Smooth muscle cell (in vitro differentiated cells): ENCODE measurements around the gene ELP4. TPM values are rescaled to one million over a fixed set of nuclear protein-coding genes. Genes with fewer than 3 reads are reported as not detected.
"Not testable (repeated sequence)": the region's sequence is repeated elsewhere in the genome, so short reads cannot be mapped to it uniquely, and the experiment has no call there.

Source experiments
- DNase-seq: peaks from one replicate; lab custom pipeline; 2025; ENCODE audit not compliant: unreplicated experiment; lab: John Stamatoyannopoulos, UW
- H2AFZ ChIP-seq: fragments of 200-600 bp; sonication (generic); 2 replicates; pipeline ENCODE4 v1.6.0; 2016; ENCODE audit warnings: antibody characterized with exemption, low read depth, mild to moderate bottlenecking
- H3F3A ChIP-seq: fragments of 200-600 bp; sonication (generic); 2 replicates; pipeline ENCODE4 v1.6.0; 2017; ENCODE audit warnings: antibody characterized with exemption, low read depth
- H3K27ac ChIP-seq: fragments of 200-600 bp; sonication (generic); 2 replicates; pipeline ENCODE4 v1.5.1; 2016; ENCODE audit warnings: low read depth, mild to moderate bottlenecking
- H3K27me3 ChIP-seq: fragments of 200-600 bp; sonication (generic); 2 replicates; pipeline ENCODE4 v1.6.1; 2016; ENCODE audit warnings: low read depth, mild to moderate bottlenecking
- H3K36me3 ChIP-seq: fragments of 200-600 bp; sonication (generic); 2 replicates; pipeline ENCODE4 v1.5.1; 2016; ENCODE audit warnings: low read depth
- H3K4me1 ChIP-seq: fragments of 200-600 bp; sonication (generic); 2 replicates; pipeline ENCODE4 v1.5.1; 2016; ENCODE audit warnings: low read depth
- H3K4me2 ChIP-seq: fragments of 200-600 bp; sonication (generic); 2 replicates; pipeline ENCODE4 v1.6.0; 2016; ENCODE audit warnings: mild to moderate bottlenecking
- H3K4me3 ChIP-seq: fragments of 200-600 bp; sonication (generic); 2 replicates; pipeline ENCODE4 v1.5.1; 2016; ENCODE audit warnings: mild to moderate bottlenecking
- H3K79me2 ChIP-seq: fragments of 200-600 bp; sonication (generic); 2 replicates; pipeline ENCODE4 v1.6.0; 2016; ENCODE audit warnings: low read depth, mild to moderate bottlenecking
- H3K9ac ChIP-seq: fragments of 200-600 bp; sonication (generic); 2 replicates; pipeline ENCODE4 v1.6.0; 2016; ENCODE audit warnings: low read depth
- H3K9me3 ChIP-seq: fragments of 200-600 bp; sonication (generic); replicated peaks from 2 replicates; pipeline ENCODE4 v1.5.1; 2016; ENCODE audit warnings: low read depth
- H4K20me1 ChIP-seq: fragments of 200-600 bp; sonication (generic); 2 replicates; pipeline ENCODE4 v1.6.0; 2016; ENCODE audit warnings: low read depth
- WGBS: methylation state at CpG from one replicate; pipeline ENCODE4 v1.1.7; 2016; ENCODE audit warnings: low lambda C conversion rate; 5-methylcytosine and 5-hydroxymethylcytosine counted together
- polyA plus RNA-seq: library from polyadenylated mRNA; unstranded; fragments of >200 nt; fragmentation: Nextera tagmentation; extraction: Ambion mirVana; gene quantifications from 2 replicates; pipeline ENCODE4 v1.2.1, GENCODE V29; 2016
- total RNA-seq: library from RNA; depleted of rRNA; stranded (reverse); fragments of >200 nt; gene quantifications from 2 replicates; pipeline ENCODE4 v1.2.3, GENCODE V29; 2014
- TF ChIP-seq, protein P1 (sequence below): fragments of 200-600 bp; sonication (generic); IDR thresholded peaks from 2 replicates; pipeline ENCODE4 v1.5.1; 2017; ENCODE audit warnings: borderline replicate concordance, mild to moderate bottlenecking, antibody characterized with exemption; ENCODE audit not compliant: insufficient read depth, poor library complexity, severe bottlenecking

The ELP4 gene
- total and polyA plus RNA-seq, 2 experiments from 2014 or later, result 19.5 to 28.4 TPM

DNA sequence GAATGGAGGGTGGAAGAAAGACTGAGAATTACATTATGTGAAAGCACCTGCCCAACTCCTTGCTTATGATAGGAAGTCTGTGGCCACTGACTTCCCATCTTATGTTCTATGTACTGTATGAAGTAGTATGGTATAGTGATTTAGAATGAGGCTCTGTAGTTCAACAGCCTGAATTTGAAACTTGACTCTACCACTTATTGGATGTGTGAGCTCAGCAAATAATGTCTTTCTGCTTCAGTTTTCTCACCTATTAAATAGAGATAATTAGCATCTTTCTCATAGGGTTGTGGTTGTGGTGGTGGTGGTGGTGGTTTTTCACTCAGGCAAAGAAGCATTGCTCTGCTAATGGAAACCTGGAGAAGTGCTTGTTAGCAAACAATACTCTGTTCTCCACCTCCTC lies 180.0 kb downstream of the ELP4 start:
- Histone ChIP-seq H3K36me3 (no peaks in the 10 kb centered on the region), H3K9ac (no peak overlapping the region), H3K27me3 (no peaks in the 10 kb centered on the region), H3K9me3 (no peaks in the 10 kb centered on the region), H3K4me2 (no peak overlapping the region), H3K4me3 (no peak overlapping the region), H3K4me1 (no peaks in the 10 kb centered on the region), H3F3A (no peaks in the 10 kb centered on the region), H2AFZ (no peak overlapping the region), H3K79me2 (no peaks in the 10 kb centered on the region), H4K20me1 (no peaks in the 10 kb centered on the region), H3K27ac (no peak overlapping the region)
- TF ChIP-seq, protein P1, sequence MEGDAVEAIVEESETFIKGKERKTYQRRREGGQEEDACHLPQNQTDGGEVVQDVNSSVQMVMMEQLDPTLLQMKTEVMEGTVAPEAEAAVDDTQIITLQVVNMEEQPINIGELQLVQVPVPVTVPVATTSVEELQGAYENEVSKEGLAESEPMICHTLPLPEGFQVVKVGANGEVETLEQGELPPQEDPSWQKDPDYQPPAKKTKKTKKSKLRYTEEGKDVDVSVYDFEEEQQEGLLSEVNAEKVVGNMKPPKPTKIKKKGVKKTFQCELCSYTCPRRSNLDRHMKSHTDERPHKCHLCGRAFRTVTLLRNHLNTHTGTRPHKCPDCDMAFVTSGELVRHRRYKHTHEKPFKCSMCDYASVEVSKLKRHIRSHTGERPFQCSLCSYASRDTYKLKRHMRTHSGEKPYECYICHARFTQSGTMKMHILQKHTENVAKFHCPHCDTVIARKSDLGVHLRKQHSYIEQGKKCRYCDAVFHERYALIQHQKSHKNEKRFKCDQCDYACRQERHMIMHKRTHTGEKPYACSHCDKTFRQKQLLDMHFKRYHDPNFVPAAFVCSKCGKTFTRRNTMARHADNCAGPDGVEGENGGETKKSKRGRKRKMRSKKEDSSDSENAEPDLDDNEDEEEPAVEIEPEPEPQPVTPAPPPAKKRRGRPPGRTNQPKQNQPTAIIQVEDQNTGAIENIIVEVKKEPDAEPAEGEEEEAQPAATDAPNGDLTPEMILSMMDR, result no peak
- no peak for DNase-seq

DNA sequence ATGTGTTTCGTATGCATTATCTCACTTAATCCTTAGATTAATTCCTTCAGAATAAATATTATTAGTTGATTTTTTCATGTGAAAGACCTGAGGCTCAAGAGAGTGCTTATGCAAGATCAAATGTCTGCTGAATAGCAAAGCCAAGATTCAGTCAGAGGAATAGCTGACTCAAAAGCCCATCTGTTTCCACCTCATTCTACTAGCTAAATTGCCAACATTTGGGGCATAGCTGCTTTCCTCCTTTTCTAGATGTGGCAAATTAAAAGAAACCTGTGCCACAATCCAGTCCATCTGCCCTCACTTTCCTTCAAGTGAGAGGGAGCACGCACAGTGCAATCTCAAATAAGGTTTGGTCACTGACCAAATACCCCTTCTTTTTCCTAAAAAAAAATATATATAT lies 180.5 kb downstream of the ELP4 start:
- 93% methylated on average over 2 of the region's 2 CpGs for WGBS
- Histone ChIP-seq H2AFZ (no peak overlapping the region), H3F3A (no peaks in the 10 kb centered on the region), H3K4me3 (no peak overlapping the region), H3K9ac (no peak overlapping the region), H3K4me2 (no peak overlapping the region), H3K4me1 (no peaks in the 10 kb centered on the region), H3K79me2 (no peaks in the 10 kb centered on the region), H3K27me3 (no peaks in the 10 kb centered on the region), H3K36me3 (no peaks in the 10 kb centered on the region), H3K9me3 (no peaks in the 10 kb centered on the region), H3K27ac (no peak overlapping the region), H4K20me1 (no peaks in the 10 kb centered on the region)
- no peak for DNase-seq
- TF ChIP-seq, protein P1, result no peak

DNA sequence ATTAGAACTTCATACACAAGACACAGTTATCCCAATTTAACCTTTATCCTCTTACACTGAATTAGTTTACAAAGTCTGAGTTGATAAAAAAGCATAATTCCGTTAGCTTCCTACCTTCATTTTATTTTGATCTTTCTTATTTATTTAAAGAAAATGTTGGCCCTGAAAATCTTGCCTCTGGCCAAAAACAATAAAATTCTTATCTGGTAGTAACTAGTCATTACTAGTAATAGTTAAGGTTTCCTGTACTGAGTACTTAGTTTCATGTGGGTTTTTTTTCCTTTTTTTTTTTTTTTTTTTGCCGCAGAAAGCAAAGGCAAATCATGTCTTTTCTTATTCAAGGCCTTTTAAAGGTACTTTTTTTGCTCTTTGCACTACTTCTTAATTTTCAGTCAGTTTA lies 180.9 kb downstream of the ELP4 start:
- no peaks in the 10 kb centered on the region for H3K79me2 ChIP-seq
- no peaks in the 10 kb centered on the region for H4K20me1 ChIP-seq
- no peaks in the 10 kb centered on the region for H3K4me1 ChIP-seq
- H3K9me3 ChIP-seq, result no peaks in the 10 kb centered on the region
- H3F3A ChIP-seq, result no peaks in the 10 kb centered on the region
- no peaks in the 10 kb centered on the region for H3K36me3 ChIP-seq
- no peak overlapping the region for H3K4me3 ChIP-seq
- H3K4me2 ChIP-seq, result no peak overlapping the region
- TF ChIP-seq, protein P1, result no peak
- DNase-seq, result no peak
- H3K27me3 ChIP-seq, result no peaks in the 10 kb centered on the region
- 81% methylated on average over 2 of the region's 2 CpGs for WGBS
- no peak overlapping the region for H3K27ac ChIP-seq
- H3K9ac ChIP-seq, result no peak overlapping the region
- H2AFZ ChIP-seq, result no peak overlapping the region

DNA sequence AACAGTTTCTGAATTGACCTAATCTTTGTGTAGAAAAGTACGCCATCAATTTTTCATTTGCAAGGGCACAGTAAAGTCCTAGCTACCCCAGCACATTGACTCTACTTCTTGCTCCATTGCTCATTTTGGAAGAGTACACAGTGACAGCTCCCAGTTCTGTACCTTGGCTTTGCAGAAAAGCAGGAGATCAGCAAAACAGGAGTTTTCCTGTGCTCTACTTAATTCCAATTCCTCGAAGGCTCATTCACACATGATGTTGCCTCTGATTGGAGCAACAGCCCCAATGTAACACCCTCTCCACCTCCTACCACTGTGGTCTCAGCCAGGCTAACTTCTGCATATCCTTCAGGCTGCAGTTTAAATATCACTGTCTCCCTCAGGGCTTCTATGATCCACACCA lies 182.9 kb downstream of the ELP4 start:
- H3K79me2 ChIP-seq, result no peaks in the 10 kb centered on the region
- TF ChIP-seq, protein P1, result no peak

DNA sequence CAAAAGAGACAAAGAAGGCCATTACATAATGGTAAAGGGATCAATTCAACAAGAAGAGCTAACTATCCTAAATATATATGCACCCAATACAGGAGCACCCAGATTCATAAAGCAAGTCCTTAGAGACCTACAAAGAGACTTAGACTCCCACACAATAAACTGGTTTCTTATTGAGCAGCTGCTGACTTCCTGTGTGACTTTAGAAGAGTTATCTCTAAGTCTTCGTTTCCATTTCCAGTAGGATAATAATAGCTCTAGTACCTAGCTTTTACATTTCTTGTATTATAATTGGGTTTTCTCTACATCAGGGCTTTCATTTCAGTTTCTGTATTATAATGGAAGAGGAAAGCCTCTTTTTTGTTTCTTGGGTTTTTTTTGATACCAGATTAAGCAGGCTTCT lies 187.5 kb downstream of the ELP4 start:
- H3K4me3 ChIP-seq, H3K36me3 ChIP-seq, H3K27ac ChIP-seq, H3K4me1 ChIP-seq, H2AFZ ChIP-seq, H3K9ac ChIP-seq, H3K27me3 ChIP-seq, H4K20me1 ChIP-seq, H3K9me3 ChIP-seq, H3K79me2 ChIP-seq, DNase-seq, H3K4me2 ChIP-seq, H3F3A ChIP-seq: not testable (repeated sequence)
- 88% methylated on average over 1 of the region's 1 CpG for WGBS

More for the DNA sequence above, 182.9 kb downstream of the ELP4 start:
- no peaks in the 10 kb centered on the region for H4K20me1 ChIP-seq
- 93% methylated on average over 2 of the region's 2 CpGs for WGBS
- no peak overlapping the region for H3K27ac ChIP-seq
- H3F3A ChIP-seq, result no peaks in the 10 kb centered on the region
- no peak for DNase-seq
- H3K4me3 ChIP-seq, result no peak overlapping the region
- H3K9me3 ChIP-seq, result no peaks in the 10 kb centered on the region
- H3K27me3 ChIP-seq, result no peaks in the 10 kb centered on the region
- H3K9ac ChIP-seq, result no peak overlapping the region
- H3K4me1 ChIP-seq, result no peaks in the 10 kb centered on the region
- H3K4me2 ChIP-seq, result no peak overlapping the region
- H3K36me3 ChIP-seq, result no peaks in the 10 kb centered on the region
- no peak overlapping the region for H2AFZ ChIP-seq
